Smooth muscle cell (in vitro differentiated cells): ENCODE data around the gene FAM53A. TPM values are rescaled to one million over a fixed set of nuclear protein-coding genes. Genes with fewer than 3 reads are reported as not detected.

Source experiments
- DNase-seq: peaks from one replicate; lab custom pipeline; 2025; ENCODE audit not compliant: unreplicated experiment; lab: John Stamatoyannopoulos, UW
- H2AFZ ChIP-seq: fragments of 200-600 bp; sonication (generic); 2 replicates; pipeline ENCODE4 v1.6.0; 2016; ENCODE audit warnings: antibody characterized with exemption, low read depth, mild to moderate bottlenecking
- H3F3A ChIP-seq: fragments of 200-600 bp; sonication (generic); 2 replicates; pipeline ENCODE4 v1.6.0; 2017; ENCODE audit warnings: antibody characterized with exemption, low read depth
- H3K27ac ChIP-seq: fragments of 200-600 bp; sonication (generic); 2 replicates; pipeline ENCODE4 v1.5.1; 2016; ENCODE audit warnings: low read depth, mild to moderate bottlenecking
- H3K27me3 ChIP-seq: fragments of 200-600 bp; sonication (generic); 2 replicates; pipeline ENCODE4 v1.6.1; 2016; ENCODE audit warnings: low read depth, mild to moderate bottlenecking
- H3K36me3 ChIP-seq: fragments of 200-600 bp; sonication (generic); 2 replicates; pipeline ENCODE4 v1.5.1; 2016; ENCODE audit warnings: low read depth
- H3K4me1 ChIP-seq: fragments of 200-600 bp; sonication (generic); 2 replicates; pipeline ENCODE4 v1.5.1; 2016; ENCODE audit warnings: low read depth
- H3K4me2 ChIP-seq: fragments of 200-600 bp; sonication (generic); 2 replicates; pipeline ENCODE4 v1.6.0; 2016; ENCODE audit warnings: mild to moderate bottlenecking
- H3K4me3 ChIP-seq: fragments of 200-600 bp; sonication (generic); 2 replicates; pipeline ENCODE4 v1.5.1; 2016; ENCODE audit warnings: mild to moderate bottlenecking
- H3K79me2 ChIP-seq: fragments of 200-600 bp; sonication (generic); 2 replicates; pipeline ENCODE4 v1.6.0; 2016; ENCODE audit warnings: low read depth, mild to moderate bottlenecking
- H3K9ac ChIP-seq: fragments of 200-600 bp; sonication (generic); 2 replicates; pipeline ENCODE4 v1.6.0; 2016; ENCODE audit warnings: low read depth
- H3K9me3 ChIP-seq: fragments of 200-600 bp; sonication (generic); replicated peaks from 2 replicates; pipeline ENCODE4 v1.5.1; 2016; ENCODE audit warnings: low read depth
- H4K20me1 ChIP-seq: fragments of 200-600 bp; sonication (generic); 2 replicates; pipeline ENCODE4 v1.6.0; 2016; ENCODE audit warnings: low read depth
- CTCF ChIP-seq: fragments of 200-600 bp; sonication (generic); IDR thresholded peaks from 2 replicates; pipeline ENCODE4 v1.5.1; 2017; ENCODE audit warnings: borderline replicate concordance, mild to moderate bottlenecking, antibody characterized with exemption; ENCODE audit not compliant: insufficient read depth, poor library complexity, severe bottlenecking
- WGBS: methylation state at CpG from one replicate; pipeline ENCODE4 v1.1.7; 2016; ENCODE audit warnings: low lambda C conversion rate; 5-methylcytosine and 5-hydroxymethylcytosine counted together
- polyA plus RNA-seq: library from polyadenylated mRNA; unstranded; fragments of >200 nt; fragmentation: Nextera tagmentation; extraction: Ambion mirVana; gene quantifications from 2 replicates; pipeline ENCODE4 v1.2.1, GENCODE V29; 2016
- total RNA-seq: library from RNA; depleted of rRNA; stranded (reverse); fragments of >200 nt; gene quantifications from 2 replicates; pipeline ENCODE4 v1.2.3, GENCODE V29; 2014

FAM53A gene
- total and polyA plus RNA-seq, 2 experiments from 2014 or later: 0.70 TPM; not detected in 1

GRCh38 chr4:1656132-1656531 lies 28.0 kb downstream of the FAM53A start:
- TF ChIP-seq CTCF: no peak
- Histone ChIP-seq H4K20me1 (no peaks in the 10 kb centered on the region), H3K36me3 (no peaks in the 10 kb centered on the region), H3K9me3 (no peaks in the 10 kb centered on the region), H3K4me2 (no peak overlapping the region), H3K4me1 (no peaks in the 10 kb centered on the region), H3K9ac (no peak overlapping the region), H2AFZ (no peak overlapping the region), H3K27me3 (no peaks in the 10 kb centered on the region), H3F3A (no peaks in the 10 kb centered on the region), H3K79me2 (no peaks in the 10 kb centered on the region), H3K4me3 (no peak overlapping the region), H3K27ac (no peak overlapping the region)
- 97% methylated on average over 5 of the region's 5 CpGs for WGBS
- no peak for DNase-seq

GRCh38 chr4:1655676-1656075 lies 28.4 kb downstream of the FAM53A start:
- Histone ChIP-seq H3K79me2 (no peaks in the 10 kb centered on the region), H3K9me3 (no peaks in the 10 kb centered on the region), H3K9ac (no peak overlapping the region), H2AFZ (no peak overlapping the region), H3K27ac (no peak overlapping the region), H3K4me3 (no peak overlapping the region), H3K27me3 (no peaks in the 10 kb centered on the region), H3K4me1 (no peaks in the 10 kb centered on the region), H3K36me3 (no peaks in the 10 kb centered on the region), H4K20me1 (no peaks in the 10 kb centered on the region), H3K4me2 (no peak overlapping the region), H3F3A (no peaks in the 10 kb centered on the region)
- DNase-seq: no peak
- TF ChIP-seq CTCF: no peak
- 93% methylated on average over 18 of the region's 18 CpGs for WGBS

- no peak overlapping the region for H3K27ac ChIP-seq
- no peaks in the 10 kb centered on the region for H3K36me3 ChIP-seq
- H3K9ac ChIP-seq: no peak overlapping the region
- TF ChIP-seq CTCF: no peak
- no peaks in the 10 kb centered on the region for H4K20me1 ChIP-seq
- no peaks in the 10 kb centered on the region for H3K27me3 ChIP-seq
- H2AFZ ChIP-seq: no peak overlapping the region
- no peak overlapping the region for H3K4me3 ChIP-seq
- H3K9me3 ChIP-seq: no peaks in the 10 kb centered on the region
- WGBS: 96% methylated on average over 38 of the region's 47 CpGs
- H3K4me1 ChIP-seq: no peaks in the 10 kb centered on the region
- no peak for DNase-seq
- H3K79me2 ChIP-seq: no peaks in the 10 kb centered on the region
- H3K4me2 ChIP-seq: no peak overlapping the region
- no peaks in the 10 kb centered on the region for H3F3A ChIP-seq
Observed at GRCh38 chr4:1655081-1655480, 29.0 kb downstream of the FAM53A start.

GRCh38 chr4:1654216-1654955 lies 29.7 kb downstream of the FAM53A start:
- no peak for DNase-seq
- H2AFZ ChIP-seq: no peak overlapping the region
- H3K9ac ChIP-seq: no peak overlapping the region
- no peaks in the 10 kb centered on the region for H3K36me3 ChIP-seq
- H3K27ac ChIP-seq: no peak overlapping the region
- no peaks in the 10 kb centered on the region for H3K79me2 ChIP-seq
- H4K20me1 ChIP-seq: no peaks in the 10 kb centered on the region
- H3K9me3 ChIP-seq: no peaks in the 10 kb centered on the region
- H3K4me1 ChIP-seq: no peaks in the 10 kb centered on the region
- H3F3A ChIP-seq: no peaks in the 10 kb centered on the region
- WGBS: 94% methylated on average over 23 of the region's 23 CpGs
- TF ChIP-seq CTCF: no peak
- no peak overlapping the region for H3K4me3 ChIP-seq
- H3K4me2 ChIP-seq: no peak overlapping the region
- H3K27me3 ChIP-seq: no peaks in the 10 kb centered on the region
